IPS-15b (cell line): ENCODE results near the gene SETD1B.

ENCODE experiments used
- H3K27me3 ChIP-seq: one replicate; pipeline ENCODE4 v1.6.1; 2013; ENCODE audit warnings: low read length; ENCODE audit not compliant: control insufficient read depth, insufficient read depth
- H3K36me3 ChIP-seq: one replicate; pipeline ENCODE4 v1.6.1; 2013; ENCODE audit warnings: low read length; ENCODE audit not compliant: control insufficient read depth, insufficient read depth
- H3K4me1 ChIP-seq: one replicate; pipeline ENCODE4 v1.6.1; 2013; ENCODE audit warnings: mild to moderate bottlenecking, low read length; ENCODE audit not compliant: control insufficient read depth, insufficient read depth
- H3K4me3 ChIP-seq: one replicate; pipeline ENCODE4 v1.5.1; 2013; ENCODE audit warnings: low read depth, low read length
- H3K9ac ChIP-seq: one replicate; pipeline ENCODE4 v1.6.1; 2013; ENCODE audit warnings: low read depth, mild to moderate bottlenecking, low read length
- H3K9me3 ChIP-seq: one replicate; pipeline ENCODE4 v1.6.1; 2013; ENCODE audit warnings: mild to moderate bottlenecking, low read length; ENCODE audit not compliant: control insufficient read depth, insufficient read depth

Gene SETD1B

DNA sequence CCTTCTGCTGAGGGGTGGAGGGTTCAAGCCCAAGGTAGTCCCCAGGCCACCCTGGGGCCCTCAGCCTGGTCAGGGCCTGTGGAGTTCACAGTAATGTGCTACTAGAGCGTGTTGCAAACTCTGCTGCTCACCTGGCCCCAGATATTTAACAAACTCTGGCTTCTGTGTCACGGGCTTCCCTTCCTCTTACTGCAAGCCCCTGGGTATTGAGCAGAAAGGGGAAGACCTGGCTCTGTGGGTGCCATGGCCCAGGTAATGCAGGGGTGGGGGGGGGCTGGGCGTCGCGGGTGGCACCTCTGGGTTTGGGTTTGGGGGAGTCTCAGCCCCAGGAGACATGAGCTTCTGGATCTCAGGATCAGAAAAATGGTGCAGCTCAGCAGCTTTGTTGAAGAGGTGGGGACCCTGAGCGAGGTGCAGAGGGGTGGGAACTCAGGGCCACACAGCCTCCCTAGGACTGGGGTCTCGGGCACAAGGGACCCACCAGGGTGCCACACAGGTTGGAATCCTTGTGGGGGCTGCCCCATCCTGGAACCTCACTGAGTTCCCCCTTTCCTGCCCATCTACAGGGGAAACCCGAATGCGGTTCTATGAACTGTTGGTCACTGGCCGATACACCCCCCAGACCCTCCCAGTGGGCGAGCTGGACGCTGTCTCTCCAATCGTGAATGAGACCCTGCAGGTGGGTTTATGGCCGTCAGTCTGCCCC lies 4.0 kb downstream of the SETD1B start:
- Histone ChIP-seq H3K4me3 (no peak overlapping the region), H3K9ac (no peak overlapping the region)

DNA sequence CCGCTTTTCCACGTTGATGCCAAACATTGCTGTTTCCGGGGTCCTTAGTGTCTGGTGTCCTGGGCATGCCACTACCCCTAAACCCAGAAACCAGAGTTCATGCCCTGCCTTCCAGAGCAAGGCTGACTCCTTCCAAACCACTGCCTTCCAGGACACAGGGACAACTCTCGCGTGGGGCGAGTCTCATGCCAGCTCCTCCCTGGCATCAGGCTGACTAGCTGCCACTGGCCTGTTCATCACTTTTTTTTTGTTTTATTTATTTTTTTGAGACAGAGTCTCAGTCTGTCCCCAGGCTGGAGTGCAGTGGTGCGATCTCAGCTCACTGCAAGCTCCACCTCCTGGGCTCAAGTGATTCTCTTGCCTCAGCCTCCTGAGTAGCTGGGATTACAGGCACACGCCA lies 4.8 kb downstream of the SETD1B start:
- Histone ChIP-seq H3K4me3 (no peak overlapping the region), H3K4me1 (peaks cover 12% of the 10 kb centered on the region), H3K9ac (no peak overlapping the region), H3K27me3 (no peaks in the 10 kb centered on the region), H3K9me3 (no peaks in the 10 kb centered on the region), H3K36me3 (peaks cover 29% of the 10 kb centered on the region)

More for the DNA sequence above, 4.0 kb downstream of the SETD1B start:
- no peaks in the 10 kb centered on the region for H3K27me3 ChIP-seq
- peaks cover 28% of the 10 kb centered on the region for H3K36me3 ChIP-seq
- H3K9me3 ChIP-seq = no peaks in the 10 kb centered on the region
- peaks cover 10% of the 10 kb centered on the region for H3K4me1 ChIP-seq

DNA sequence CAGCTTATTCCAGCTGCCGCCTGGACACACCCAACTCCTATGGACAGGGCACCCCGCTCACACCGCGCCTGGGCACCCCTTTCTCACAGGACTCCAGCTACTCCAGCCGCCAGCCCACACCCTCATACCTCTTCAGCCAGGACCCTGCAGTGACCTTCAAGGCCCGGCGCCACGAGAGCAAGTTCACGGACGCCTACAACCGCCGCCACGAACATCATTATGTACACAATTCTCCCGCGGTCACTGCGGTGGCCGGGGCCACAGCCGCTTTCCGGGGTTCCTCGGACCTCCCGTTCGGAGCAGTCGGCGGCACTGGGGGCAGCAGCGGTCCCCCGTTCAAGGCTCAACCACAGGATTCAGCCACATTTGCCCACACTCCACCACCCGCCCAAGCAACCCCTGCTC lies 5.9 kb downstream of the SETD1B start:
- Histone ChIP-seq H3K36me3 (peaks cover 37% of the 10 kb centered on the region), H3K4me1 (peaks cover 15% of the 10 kb centered on the region)

DNA sequence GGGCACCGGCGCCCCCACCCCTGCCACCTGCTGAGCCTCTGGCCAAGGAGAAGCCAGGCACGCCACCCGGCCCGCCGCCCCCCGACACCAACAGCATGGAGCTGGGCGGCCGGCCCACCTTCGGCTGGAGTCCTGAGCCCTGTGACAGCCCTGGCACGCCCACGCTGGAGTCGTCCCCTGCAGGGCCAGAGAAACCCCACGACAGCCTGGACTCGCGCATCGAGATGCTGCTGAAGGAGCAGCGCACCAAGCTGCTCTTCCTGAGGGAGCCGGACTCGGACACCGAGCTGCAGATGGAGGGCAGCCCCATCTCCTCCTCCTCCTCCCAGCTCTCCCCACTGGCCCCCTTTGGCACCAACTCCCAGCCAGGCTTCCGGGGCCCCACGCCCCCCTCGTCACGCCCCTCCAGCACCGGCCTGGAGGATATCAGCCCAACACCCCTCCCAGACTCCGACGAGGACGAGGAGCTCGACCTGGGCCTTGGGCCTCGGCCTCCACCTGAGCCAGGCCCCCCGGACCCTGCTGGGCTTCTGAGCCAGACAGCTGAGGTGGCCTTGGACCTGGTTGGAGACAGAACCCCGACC lies 6.5 kb downstream of the SETD1B start:
- Histone ChIP-seq H3K27me3 (no peaks in the 10 kb centered on the region), H3K9ac (peak overlapping the region; percentile 19), H3K9me3 (no peaks in the 10 kb centered on the region), H3K36me3 (peaks cover 40% of the 10 kb centered on the region), H3K4me1 (peaks cover 15% of the 10 kb centered on the region), H3K4me3 (peak overlapping the region; percentile 86)

More for the DNA sequence above, 5.9 kb downstream of the SETD1B start:
- Histone ChIP-seq H3K9me3 (no peaks in the 10 kb centered on the region), H3K27me3 (no peaks in the 10 kb centered on the region), H3K9ac (no peak overlapping the region), H3K4me3 (no peak overlapping the region)

DNA sequence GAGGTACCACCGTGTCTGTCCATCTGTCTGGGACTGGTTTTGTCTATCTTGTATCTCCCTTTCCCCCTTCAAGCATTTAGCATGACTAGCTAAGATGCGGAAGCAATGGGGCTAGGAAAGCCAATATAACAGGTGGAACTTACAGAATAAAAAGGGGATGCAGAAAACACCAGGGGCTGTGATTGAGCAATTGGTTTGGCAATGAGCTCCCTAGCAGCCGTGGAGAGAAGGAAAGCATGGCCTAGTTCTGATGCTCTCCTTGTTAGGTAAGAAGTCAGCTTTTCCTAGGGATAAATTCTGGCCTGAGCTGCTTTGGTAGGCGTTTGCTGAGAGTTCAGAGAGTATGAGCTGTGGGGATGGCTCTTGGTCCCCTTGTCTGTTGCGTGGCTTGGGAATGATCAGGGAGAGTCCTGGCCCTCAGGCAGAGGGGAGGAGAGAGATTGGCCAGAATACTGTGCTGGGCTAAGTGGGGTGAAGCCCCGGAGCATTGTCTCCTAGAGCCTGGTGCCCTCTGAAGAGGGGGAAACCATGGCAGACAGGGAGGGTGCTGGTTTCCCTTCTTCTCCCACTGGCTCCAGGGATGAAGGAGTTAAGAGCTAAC lies 7.1 kb downstream of the SETD1B start:
- no peaks in the 10 kb centered on the region for H3K9me3 ChIP-seq
- peaks cover 15% of the 10 kb centered on the region for H3K4me1 ChIP-seq
- peak overlapping the region; percentile 86 for H3K4me3 ChIP-seq
- H3K9ac ChIP-seq = peak overlapping the region; percentile 19
- H3K36me3 ChIP-seq = peaks cover 42% of the 10 kb centered on the region
- no peaks in the 10 kb centered on the region for H3K27me3 ChIP-seq

DNA sequence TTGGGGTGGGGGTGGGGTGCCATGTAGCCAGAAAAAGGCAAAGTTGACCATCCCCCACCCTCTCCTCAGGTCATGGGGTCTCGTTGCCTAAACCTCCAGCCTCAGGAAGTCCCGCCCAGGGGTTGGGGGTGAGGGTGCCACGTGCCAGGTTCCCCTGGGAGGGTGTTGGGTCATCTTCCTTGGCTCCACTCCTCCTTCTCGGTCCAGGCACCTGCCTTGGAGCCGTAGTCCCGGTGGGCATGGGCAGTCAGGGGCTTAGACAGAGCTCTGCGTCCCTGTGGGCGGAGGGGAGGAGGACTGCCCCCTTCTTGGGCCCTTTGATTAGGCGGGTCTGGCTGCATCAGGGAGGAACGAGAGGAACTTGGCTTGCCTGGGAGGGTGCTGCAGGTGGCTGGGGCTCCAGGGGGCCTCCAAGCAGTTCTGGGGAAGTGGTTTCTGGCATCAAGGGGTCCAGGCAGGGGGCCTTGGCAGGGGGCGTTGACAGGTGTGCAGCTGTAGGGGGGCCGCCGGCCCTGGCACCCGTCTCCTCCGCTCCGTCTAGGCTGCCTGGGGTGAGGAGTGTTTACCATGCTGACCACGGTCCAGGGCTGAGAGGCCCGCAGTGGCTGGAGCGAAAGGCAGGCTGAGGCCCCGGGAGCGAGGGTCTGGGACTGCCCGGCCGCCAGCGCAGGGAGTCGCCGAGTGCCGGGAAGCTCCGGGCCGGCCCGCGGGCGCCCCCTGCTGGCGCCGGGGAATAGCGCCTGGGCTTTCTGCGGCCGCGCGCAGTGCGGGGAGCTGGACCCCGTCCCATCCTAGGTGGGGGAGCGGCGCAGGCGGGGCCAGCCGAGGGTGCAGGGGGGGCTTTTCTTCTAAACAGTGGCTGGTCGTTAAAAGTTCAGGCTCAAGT lies 7.9 kb downstream of the SETD1B start:
- peaks cover 46% of the 10 kb centered on the region for H3K36me3 ChIP-seq
- H3K4me3 ChIP-seq = peak overlapping the region; percentile 86
- H3K4me1 ChIP-seq = peaks cover 14% of the 10 kb centered on the region
- H3K27me3 ChIP-seq = no peaks in the 10 kb centered on the region
- H3K9me3 ChIP-seq = no peaks in the 10 kb centered on the region
- H3K9ac ChIP-seq = peak overlapping the region; percentile 88

DNA sequence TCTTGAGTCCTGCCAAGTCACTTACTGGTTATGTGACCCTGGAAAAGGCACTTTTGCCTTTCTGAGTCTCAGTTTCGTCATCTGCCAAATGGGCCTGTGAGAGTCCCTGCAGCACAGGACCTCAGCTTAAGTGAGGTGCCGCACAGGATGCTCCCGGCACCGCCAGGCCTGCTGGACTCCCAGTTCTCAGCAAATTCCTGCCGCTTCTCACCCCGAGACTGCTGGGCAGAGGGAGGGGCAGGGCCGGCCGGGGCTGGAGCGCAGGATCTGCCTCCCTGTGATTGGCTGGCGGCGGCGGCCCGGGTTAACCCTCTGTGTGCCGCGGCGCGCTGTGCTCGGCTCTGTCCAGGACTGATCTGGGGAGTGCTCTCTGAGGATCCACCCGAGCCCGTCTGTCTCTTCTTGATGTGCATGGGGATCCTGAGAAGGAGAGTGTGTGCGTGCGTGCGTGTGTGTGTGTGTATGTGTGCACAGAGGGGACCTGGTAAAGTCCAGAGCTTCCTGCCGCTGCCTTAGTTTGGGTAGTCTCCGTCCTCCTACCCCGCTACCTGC lies 8.6 kb downstream of the SETD1B start:
- peak overlapping the region; percentile 71 for H3K9ac ChIP-seq
- H3K9me3 ChIP-seq = no peaks in the 10 kb centered on the region
- peaks cover 11% of the 10 kb centered on the region for H3K4me1 ChIP-seq
- peak overlapping the region; percentile 86 for H3K4me3 ChIP-seq
- H3K27me3 ChIP-seq = no peaks in the 10 kb centered on the region
- peaks cover 54% of the 10 kb centered on the region for H3K36me3 ChIP-seq

DNA sequence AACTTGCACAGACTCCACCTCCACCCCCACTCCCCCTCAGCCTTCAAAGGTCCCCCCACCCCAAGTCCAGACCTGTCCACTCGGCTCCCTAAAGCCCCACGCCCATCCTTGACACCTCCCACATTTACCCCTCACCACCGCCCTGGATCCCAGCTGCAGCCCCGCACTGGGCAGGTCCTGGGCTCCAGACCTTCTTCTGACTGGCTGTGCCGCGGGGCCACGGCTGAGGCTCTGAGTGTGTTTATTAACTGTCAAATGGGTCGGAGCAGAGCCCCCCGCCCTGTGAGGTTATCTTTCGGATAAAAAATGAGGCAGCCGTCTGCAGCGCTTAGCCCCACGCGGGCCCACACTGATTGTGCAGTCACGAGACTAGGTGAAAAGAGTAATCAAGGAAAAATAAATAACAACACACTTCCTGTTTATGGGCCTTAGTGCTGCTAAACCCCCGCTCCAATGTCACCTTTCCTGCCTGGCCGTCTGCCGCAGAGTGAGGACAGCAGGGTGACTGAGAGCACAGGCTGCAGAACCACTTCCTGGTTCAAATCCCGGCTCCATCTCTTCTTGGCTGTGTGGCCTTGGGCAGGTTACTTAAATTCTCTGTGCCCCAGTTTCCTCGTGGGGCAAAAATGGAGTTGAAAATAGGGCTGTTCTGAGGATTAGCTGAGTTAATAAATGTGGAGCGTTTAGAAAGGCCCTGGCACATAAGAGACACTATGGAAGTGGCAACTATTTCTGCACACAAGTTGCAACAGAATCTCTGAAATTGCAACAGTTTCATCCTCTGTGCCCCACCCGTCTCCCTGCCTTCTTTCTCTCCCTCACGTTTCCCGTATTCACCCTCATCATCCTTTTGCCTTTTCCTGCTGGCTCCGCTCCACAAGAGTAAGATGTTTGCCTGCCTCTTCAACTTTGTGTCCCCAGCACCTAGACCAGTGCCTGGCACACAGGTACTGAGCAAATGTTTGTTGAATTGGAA lies 9.4 kb downstream of the SETD1B start:
- peaks cover 54% of the 10 kb centered on the region for H3K36me3 ChIP-seq
- no peaks in the 10 kb centered on the region for H3K9me3 ChIP-seq
- H3K4me3 ChIP-seq = peak overlapping the region; percentile 86
- no peak overlapping the region for H3K9ac ChIP-seq
- H3K4me1 ChIP-seq = peaks cover 11% of the 10 kb centered on the region
- no peaks in the 10 kb centered on the region for H3K27me3 ChIP-seq

DNA sequence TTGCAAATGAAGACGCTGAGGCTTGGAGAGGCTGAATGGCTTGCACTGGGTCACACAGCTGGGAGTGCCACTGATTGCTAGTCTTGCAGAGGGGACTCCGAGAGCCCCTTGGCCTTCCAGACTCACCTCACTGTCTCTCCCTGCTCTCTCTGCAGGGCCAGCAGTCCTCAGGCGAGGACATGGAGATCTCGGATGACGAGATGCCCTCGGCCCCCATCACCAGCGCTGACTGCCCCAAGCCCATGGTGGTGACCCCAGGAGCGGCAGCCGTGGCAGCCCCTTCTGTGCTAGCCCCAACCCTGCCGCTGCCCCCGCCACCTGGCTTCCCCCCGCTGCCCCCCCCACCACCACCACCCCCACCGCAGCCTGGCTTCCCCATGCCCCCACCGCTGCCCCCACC lies 10.1 kb downstream of the SETD1B start:
- Histone ChIP-seq H3K4me3 (no peak overlapping the region), H3K27me3 (no peaks in the 10 kb centered on the region), H3K9me3 (no peaks in the 10 kb centered on the region), H3K36me3 (peaks cover 52% of the 10 kb centered on the region), H3K4me1 (peaks cover 11% of the 10 kb centered on the region), H3K9ac (no peak overlapping the region)

DNA sequence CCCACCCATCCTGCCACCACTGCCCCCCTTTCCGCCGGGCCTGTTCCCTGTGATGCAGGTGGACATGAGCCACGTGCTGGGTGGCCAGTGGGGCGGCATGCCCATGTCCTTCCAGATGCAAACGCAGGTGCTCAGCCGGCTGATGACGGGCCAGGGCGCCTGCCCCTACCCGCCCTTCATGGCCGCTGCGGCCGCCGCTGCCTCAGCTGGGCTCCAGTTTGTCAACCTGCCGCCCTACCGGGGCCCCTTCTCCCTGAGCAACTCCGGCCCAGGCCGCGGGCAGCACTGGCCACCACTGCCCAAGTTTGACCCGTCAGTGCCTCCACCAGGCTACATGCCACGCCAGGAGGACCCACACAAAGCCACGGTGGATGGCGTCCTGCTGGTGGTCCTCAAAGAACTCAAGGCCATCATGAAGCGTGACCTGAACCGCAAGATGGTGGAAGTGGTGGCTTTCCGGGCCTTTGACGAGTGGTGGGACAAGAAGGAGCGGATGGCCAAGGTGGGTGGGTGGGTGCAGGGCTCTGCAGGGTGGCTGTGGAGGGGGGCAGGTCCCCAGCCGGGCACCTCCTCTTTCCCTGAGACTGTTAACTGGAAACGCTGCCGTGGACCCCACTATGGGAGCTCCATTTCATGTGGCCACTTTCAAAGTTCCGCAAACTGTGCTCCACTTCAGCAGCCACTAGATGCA lies 10.8 kb downstream of the SETD1B start:
- no peaks in the 10 kb centered on the region for H3K27me3 ChIP-seq
- H3K4me1 ChIP-seq = peaks cover 11% of the 10 kb centered on the region
- H3K9me3 ChIP-seq = no peaks in the 10 kb centered on the region
- peaks cover 51% of the 10 kb centered on the region for H3K36me3 ChIP-seq
- H3K4me3 ChIP-seq = no peak overlapping the region
- no peak overlapping the region for H3K9ac ChIP-seq
